Measurements from ENCODE around the gene FOXJ1.
A peak's percentile ranks its signal among the peaks of the same experiment; 100 is the strongest.

Gene FOXJ1

DNA sequence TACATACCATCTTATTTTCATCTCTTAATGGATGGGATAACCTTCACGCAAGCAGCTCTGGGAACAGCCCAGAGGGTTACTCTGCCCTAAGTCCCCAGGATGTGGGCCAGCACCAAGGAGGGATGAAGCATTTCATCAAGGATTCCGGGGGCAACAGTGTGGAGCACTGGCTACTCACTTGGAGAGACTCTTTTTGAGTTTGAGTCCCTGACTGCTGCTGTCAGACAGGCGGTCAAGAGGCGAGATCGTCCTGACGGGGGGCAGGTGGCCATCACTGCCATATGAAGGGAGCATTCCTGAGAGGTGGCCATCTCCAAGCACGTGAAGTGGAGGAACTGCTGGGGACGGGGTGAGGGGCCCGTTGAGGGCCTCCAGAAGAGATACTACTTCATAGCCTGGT, 18.1 kb upstream of the FOXJ1 start:
- DNase-seq = no peak

DNA sequence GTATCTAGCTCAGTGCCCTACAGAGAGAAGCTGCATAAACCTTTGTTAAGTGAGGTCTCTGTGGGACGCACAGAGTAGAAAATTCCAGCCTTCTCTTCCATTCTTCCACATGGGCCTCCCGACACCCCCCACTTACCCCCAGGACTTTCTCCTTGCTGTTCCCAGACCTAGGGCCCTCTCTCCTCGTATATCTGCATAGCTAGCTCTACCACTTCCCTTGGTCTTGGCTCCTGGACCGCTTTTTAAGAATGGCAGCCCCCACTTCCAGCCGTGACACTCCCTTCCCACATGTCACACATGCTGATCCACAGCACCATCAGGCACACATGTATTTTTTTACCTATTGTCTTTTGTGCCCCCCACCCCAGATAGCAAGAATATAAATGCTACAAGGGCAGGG, 16.7 kb upstream of the FOXJ1 start:
- no peak for DNase-seq

DNA sequence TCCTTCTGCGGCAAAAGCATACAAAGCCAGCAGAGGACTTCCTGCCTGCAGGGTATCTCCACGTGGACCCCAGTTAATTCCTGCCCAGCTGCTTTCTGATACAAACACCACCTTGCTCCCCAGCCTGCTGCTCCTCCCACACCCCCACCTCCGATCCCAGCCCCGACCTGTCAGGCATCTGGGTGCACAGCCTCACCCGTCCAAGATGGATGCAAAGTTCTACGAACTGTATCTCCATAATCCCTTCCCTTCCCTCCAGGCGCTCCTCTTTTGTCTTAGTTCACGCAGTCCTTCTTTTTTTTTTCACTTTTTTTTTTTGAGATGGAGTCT, 15.6 kb upstream of the FOXJ1 start:
- no peak for DNase-seq

DNA sequence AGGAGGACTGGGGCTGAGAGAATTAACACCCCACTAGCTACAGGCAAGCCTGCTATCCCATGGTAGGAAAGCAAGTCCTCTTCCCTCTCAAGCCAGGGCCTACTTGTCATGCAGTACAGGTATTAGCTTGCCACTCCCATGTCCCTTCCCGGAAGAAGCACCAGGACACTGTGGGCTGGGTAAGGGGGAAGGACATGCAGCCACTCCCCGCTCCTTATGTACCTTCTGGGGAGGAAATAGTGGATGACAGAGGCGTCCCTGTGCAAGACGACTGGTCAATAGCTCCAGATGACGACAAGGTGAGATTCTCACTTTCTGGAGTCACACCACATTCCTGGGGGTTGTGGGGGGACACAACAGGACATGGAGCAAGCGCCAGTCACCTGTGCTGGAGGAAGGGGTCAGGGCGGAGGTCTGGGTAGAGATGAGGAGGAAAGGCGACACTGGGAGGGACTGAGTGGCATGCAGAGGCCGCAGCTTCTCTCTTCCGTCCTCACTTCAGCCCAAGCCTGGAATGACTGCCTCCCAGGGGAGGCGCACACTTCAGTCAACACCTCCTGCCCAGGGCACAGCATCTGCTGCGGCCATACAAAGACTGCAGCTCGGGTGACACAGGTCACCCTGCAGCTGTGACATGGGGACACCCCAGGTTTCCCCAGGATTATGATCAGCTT, 15.1 kb upstream of the FOXJ1 start:
- DNase-seq = peak in 1 of 2 experiments; percentile 64

DNA sequence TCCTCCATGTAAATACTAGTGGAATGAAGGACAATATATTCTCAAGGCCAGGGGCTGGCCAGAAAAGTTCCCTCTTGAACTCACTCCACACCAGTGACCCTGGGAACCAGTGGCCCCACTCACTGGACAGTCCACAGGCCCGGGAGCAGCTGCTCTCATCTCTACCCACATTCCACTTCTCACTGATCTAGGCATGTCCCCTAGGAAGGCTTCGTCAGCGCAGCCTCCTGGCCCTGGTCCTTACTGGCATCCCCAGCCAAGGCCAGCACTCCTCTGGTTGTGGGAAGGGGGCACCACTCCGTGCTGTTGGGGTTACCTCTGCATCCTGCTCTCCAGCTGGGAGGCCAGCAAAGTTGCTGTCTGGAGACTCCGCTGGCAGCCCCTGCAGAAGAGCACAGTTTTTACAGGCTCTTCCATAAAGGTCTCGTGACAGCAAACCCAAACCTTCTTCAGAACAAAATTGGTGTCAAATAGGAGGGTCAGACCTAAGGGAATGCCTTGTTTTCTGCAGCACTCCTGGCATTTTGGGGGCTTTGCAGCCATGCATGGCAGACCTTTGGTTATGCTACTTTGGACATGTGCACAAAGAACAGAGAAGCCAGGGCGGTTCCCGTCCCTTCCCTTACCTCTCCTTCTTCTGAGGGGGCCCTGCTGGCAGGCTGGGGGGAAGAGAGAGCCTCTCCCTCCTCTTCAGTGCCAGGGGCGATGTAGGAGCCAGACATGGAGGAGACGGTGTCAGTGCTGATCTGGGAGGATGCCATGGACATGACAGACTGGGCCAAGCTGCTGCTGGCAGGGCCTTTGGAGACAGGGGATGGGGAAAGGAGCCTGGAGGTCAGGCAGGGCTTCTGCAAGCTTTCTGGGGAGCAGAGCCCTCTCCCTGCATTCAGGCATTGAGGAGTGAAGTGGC, 14.1 kb upstream of the FOXJ1 start:
- DNase-seq = no peak

DNA sequence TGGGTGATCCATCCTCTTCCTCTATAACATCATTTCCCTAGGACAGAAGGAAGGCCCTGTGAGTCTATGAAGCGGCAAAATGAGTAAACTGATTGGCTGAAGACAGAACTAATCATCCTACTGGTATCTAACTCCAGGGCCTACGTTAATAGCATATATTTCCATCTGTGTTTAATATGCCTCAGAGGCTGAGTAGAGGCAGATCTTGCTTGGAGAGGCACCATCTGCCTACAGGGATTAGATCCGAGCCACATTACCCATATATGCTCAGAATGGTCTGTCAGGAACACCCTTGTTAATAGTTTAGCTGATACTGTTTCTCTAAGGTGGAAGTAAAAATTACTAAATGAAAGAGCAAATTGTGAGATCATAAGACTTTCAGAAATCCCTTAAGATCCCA, 13.2 kb upstream of the FOXJ1 start:
- no peak for DNase-seq

DNA sequence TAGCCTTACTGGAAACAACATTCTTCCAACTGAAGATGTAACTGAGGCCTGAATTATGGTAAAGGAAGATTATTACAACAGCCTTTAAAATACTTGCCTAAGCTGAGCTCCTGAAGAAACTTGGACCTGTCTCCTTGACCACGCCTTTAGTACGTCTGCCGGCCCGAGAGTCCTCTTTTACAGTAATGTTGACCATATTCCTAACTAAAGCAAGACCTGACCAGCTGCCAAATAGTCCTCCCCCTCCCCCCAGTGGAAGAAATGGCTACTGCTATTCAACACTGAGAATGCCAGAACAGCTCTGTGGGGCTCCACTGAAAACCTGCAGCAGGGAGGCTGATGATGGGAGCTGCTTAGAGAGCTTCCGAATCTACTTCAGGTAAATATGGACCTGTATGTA, 12.6 kb upstream of the FOXJ1 start:
- DNase-seq = no peak

DNA sequence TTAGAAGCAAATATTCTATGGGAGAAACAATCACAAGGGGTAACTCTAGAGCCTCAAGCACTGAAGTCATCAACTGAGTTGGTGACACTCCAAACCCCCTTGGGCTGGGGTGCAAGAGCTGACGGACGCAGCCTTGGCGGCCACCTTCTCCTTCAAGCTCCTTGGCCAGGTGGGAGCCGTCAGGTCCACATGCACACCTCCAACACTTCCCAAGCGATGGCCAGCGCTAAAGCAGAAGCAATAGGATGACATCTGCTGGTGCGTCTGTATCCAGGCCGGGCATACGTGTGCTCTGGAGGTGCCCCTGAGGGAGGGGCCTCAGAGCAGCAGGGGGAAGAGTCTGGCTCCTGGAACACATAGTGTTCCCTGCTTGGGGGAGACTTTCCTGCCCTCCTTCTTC, 12.2 kb upstream of the FOXJ1 start:
- DNase-seq = no peak

DNA sequence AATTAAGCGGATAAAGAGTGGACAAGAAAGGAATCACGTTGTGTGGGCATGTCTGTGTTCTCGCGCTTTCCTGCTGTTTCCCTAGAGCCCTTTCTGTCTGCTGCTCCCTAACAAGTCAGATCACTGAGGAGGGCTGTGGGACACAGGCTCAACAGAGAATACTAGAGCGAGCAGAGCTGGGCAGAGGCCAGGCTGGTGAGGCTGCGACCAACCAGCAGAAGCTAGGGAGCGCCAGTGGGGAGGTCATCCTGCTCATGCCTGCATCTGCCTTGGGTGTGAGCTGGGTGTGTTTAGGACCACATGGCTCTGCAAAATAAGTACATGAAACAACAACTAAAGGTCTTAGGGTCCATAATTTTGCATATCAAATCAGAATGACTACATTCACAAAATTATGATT, 11.5 kb upstream of the FOXJ1 start:
- DNase-seq = no peak

DNA sequence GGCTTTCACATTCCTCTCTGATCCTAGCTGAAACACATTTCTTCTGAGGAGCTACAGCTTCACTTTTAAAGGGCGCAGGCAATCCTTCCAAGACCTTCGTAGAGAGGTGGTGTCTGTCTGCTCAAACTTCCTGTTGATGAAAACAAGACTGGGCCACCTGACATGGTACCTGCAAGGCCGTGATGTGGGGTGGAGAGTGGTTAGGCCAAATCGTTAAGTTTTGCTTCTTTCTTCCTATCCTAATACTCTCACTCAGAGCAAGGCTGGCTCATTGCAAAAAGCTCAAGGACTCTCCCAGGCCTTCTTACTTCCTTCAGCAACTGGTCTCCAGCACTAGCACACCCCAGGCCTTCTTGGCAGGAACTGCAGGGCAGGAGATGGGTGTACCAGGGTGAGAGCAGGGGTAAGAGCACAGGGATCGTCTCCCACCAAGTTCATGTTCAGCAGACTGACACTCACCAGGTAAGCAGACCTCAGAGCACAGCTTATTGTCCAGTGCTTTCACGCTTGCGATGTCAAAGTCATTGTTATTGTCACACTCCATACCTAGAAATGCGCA, 10.9 kb upstream of the FOXJ1 start:
- no peak for DNase-seq

DNA sequence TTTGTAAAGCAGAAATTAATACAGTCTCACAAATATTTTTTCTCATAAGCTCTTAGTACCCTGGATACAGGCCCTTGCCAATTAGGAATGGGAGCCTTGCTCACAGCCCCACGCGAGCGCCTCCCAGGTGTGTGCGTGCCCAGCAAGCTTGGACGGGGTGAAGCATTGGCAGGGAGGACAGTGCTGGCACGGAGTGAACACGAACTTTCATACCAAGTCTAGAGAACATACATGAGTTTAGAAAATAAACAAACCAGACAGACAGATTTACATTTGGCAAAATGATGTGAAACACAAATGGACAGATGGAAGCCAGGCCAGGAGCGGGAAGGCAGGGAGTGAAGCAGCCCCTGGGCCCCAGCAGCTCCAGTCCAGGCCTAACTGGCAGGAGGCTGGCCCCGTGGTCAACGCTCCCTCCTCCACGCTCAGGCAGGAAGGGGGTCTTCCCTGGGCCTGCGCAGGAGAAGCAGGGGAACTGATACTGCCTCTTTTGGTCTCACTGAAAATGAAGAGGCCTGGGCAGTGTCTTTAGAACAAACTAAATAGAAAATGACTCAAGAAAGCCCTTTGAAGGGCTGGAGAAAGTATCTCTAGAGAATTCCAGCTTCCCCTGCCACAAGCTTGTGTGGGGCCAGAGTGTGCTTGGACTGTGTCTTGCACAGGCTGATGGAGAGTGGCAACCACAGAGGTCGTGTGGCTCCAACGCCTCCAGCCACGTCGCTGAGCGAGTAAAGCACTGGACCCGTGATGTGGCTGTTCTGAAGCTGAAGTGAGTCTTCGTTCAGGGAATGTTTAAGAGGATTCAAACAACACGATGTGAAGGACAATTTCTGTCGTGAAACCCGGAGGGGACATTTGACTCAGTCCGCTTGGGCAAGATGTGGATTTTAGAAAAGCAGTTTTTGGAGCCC, 9.9 kb upstream of the FOXJ1 start:
- no peak for DNase-seq

DNA sequence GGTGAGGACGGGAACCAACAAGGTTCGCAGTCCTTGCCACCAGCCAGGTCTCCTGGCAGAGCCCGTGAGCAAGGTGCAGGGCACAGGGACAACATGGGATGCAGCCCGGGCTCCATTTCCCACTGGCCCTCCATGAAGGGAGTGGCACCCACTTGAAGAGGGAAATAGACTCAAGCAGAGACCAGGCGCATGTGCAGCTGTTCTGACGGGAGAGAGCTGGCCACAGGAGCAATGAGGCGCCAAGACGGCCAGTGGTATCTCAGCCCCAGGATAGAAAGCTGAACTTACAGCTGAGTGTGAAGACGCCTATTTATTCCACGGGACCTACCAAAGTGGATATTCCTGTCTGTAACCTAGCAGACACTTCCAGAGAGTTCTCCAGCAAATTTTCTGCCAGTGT, 8.2 kb upstream of the FOXJ1 start:
- DNase-seq = no peak

DNA sequence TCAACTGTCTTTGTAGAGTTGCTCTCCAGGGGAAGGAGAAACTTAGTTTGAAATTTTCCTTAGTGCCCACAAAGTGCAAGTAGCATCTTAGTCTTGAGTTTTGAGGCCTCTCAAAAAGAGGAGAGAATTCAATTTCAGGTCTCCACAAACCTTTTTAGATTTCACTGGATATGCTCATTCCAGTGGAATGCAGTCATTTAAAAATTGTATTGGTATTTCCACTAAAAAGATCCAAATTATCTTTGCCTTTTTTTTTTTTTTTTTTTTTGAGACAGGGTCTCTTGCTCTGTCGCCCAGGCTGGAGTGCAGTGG, 6.9 kb upstream of the FOXJ1 start:
- DNase-seq = no peak

DNA sequence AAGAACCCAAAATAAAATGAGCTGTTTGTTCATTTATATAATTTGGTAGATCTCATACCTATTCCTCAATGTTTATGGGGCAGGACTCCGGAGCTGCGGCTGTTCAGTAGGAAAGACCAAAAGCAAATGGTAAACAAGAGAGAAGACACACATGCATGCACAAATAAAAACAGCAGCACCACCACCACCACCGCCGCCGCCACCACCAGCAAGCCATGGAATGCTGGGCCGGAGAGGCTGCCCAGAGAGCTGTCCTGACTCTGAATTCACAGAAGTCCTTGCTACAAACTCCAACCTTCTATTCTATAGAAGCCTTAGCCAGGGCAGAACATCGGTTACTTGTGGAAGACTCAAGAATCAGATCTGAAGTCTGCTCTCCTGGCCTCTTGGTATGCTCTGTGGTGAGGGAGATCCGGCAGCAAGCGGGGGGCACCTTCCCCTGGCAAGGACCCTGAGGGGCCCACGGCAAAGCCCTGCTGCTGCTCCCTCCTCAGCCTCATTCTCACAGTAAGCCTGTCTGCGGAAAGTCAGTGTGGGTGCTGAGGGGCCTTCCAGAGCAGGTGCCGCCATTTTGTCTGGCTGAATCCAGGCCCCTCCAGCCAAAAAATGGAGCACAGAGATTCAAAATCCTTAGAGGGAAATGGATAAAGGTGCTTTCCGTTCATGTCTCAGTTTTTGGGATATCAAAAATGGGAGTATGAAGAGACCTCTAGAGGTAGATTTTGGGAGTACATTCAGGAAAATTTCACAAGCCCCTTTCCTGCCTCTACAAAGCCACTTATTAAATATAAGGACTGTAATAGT, 6.4 kb upstream of the FOXJ1 start:
- peak; percentile 37 to 55 for DNase-seq

DNA sequence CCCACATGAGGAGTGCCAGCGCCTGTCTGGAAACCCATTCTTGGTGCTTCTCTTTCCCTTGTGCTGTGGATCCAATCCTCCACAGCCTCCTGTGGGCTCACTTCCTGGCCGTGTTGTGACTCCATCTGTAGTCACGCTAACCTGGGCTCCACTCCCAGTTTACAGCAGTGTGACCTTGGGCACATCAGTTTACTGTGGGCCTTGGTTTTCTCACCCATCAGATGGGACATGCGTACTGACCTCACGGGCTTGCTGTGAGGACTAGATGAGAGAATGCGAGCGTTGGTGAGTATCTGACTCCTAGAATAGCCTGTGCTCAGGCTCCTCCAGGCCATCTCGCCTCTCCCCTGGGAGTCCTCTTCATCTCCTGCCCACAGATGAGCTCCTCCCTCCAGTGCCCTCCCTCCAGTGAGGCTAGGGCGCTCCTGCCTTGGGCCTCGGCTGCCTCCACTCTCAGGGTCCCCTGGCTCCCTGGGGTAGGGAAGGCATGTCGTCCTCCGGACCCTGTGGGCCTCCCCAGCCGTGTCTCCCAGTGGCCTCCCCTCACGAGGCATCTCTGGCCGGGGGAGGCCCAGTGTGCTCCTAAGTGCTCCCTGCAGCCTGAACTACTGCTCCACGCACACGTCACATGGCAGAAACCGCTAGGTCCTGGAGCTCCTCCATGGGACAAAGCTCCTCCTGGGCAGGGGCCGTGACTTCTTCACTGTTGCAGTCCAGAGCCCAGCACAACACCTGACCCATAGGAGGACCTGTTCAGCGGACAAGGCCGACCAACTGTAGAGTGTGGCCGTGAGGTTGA, 5.2 kb upstream of the FOXJ1 start:
- no peak for DNase-seq

DNA sequence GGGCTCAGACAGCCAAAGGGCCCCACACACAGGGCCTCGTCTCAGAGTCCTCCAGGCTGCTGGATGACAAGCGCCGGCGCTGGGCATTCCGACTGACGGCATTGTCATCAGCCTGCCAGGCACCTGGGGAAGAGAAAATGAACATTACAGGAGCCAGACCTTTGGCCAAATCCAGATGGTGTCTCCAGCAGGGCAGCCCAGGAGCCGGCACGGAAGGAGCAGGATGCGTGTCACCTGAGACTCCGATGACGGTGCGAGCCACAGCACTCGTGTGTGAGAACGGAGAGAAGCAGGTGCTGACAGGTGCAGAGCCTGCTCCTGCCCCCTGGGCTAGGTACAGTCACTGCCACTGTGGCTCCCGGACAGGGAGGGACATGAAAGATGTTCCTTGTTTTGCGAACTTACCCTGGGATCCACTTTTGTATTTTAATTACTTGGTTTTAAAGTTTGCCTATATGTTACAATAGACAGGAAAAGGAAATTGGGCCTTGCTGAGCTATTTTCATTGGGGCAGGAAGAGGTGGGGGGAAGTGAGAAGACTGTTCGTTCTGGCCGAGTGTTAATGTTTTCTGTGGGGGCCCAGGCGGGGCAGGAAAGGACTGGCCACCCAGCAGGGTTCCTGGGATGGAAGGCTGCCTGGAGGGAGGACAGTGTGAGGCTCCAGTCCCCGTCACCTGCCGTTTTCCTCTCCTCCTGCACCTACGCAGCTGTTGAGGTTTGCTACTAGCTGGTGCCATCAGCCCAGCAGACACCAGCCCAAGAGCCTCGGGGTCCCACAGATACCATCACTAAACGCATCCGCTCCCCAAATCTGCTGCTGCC, 4.4 kb upstream of the FOXJ1 start:
- peak; percentile 71 to 90 for DNase-seq

DNA sequence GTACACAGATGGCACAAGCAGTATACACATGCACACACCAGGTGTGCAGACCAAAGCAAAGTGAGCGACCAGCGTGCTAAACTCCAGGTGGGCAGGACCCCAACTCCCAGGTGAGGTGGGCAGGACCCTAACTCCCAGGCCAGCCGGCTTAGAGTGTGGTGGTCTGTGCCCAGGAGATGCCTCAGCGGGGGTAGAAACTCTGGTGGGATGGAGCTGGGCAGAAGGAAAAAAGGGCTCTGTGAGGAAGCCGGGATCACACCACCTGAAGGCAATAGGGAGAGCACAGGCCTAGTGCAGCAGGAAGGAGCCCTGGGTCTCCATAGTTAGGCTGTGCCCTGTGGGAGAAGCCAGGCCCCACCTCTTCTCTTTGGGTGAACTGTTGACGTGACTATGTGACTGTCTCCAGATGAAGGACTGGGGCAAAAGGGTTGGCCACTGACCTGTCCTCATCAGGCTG, 1.6 kb upstream of the FOXJ1 start:
- no peak for DNase-seq

DNA sequence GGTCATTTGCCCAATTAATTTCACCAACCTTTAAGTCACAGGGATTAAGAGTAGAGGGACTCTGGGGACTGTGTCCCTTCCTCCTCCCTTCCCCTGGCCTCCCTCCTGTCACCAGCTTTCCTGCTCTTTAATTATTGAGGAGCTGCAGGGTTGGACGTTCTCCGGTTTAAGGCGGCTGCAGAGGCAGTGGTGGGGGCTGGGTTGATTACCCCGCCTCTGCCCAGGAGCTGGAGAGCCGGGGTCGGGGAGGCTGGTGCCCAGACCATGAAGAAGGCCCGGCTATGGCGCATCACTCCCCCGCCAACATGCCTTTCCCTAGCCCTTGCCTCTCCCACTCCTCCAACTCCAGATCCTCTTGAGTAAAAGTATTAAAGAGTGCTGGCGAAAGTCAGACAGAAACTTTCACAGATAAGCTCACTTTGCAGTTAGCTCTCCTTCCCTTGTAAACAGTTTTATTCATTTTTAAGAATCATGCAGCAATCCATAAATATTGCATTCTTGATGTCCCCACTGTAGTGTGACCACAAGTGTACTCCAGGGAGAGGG, 1.1 kb upstream of the FOXJ1 start:
- DNase-seq = no peak

DNA sequence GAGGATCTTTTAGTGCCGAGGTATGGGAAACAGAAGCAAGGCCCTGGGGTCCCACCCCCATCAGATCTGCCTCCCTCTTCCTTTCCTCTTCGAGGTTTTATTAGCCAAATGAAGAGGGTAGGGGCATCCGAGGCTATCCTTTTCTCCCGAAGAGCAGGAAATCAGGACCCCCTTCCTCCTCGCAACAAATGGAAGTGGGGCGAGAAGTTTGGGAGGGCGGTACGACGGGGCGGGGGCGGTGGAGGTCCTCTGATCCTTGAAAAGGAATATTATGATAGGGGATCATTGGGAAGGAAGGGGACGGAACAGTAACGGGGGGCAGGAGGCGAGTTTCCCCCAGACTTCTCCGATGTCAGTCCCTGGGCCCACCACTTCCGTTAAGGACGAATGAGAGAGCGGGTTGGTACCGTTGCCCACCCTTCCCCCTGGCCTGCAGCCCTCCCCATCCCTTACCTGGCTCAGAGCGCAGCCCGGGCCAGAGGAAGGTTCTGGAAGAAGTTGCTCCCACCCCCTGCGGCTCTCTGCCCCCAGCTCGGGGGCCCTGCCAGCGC, 309 bp downstream of the FOXJ1 start:
- no peak for DNase-seq

Measured in NCI-H2081 (cell line).